BLaER1 treated with 17β-estradiol and CSF1 and Interleukin-3, amounts not matched to agents 10 nM and 100 nM (cell line): Measurements from ENCODE around the gene CWC27.
A peak's percentile ranks its signal among the peaks of the same experiment; 100 is the strongest.

ENCODE experiments used
- H3K27ac ChIP-seq, 11 experiments: shearing (Covaris generic); formaldehyde crosslinking; 2 replicates each; pipeline ENCODE4 v1.8.1; 2022
- H3K27me3 ChIP-seq, 11 experiments: shearing (Covaris generic); formaldehyde crosslinking; 2 replicates each; pipeline ENCODE4 v1.8.1; 2022
- H3K36me3 ChIP-seq, 11 experiments: shearing (Covaris generic); formaldehyde crosslinking; 2 replicates each; pipeline ENCODE4 v1.8.1; 2022
- H3K4me1 ChIP-seq, 10 experiments: shearing (Covaris generic); formaldehyde crosslinking; 2 replicates each; pipeline ENCODE4 v1.8.1; 2022
- H3K4me2 ChIP-seq, 11 experiments: shearing (Covaris generic); formaldehyde crosslinking; 2 replicates each; pipeline ENCODE4 v1.8.1; 2022
- H3K4me3 ChIP-seq, 10 experiments: shearing (Covaris generic); formaldehyde crosslinking; 2 replicates each; pipeline ENCODE4 v1.8.1; 2022
- H3K9ac ChIP-seq, 11 experiments: shearing (Covaris generic); formaldehyde crosslinking; 2 replicates each; pipeline ENCODE4 v1.8.1; 2022
- H3K9me3 ChIP-seq, 11 experiments: shearing (Covaris generic); formaldehyde crosslinking; replicated peaks in 1 of 11; 2 replicates each; pipeline ENCODE4 v1.8.1; 2022
- H4K20me1 ChIP-seq, 11 experiments: shearing (Covaris generic); formaldehyde crosslinking; 2 replicates each; pipeline ENCODE4 v1.8.1; 2022
- Cebpa-rat ChIP-seq, 11 experiments: shearing (Covaris generic); IDR thresholded peaks; 2 replicates each; pipeline ENCODE4 v1.8.1; 2022

Gene CWC27

DNA sequence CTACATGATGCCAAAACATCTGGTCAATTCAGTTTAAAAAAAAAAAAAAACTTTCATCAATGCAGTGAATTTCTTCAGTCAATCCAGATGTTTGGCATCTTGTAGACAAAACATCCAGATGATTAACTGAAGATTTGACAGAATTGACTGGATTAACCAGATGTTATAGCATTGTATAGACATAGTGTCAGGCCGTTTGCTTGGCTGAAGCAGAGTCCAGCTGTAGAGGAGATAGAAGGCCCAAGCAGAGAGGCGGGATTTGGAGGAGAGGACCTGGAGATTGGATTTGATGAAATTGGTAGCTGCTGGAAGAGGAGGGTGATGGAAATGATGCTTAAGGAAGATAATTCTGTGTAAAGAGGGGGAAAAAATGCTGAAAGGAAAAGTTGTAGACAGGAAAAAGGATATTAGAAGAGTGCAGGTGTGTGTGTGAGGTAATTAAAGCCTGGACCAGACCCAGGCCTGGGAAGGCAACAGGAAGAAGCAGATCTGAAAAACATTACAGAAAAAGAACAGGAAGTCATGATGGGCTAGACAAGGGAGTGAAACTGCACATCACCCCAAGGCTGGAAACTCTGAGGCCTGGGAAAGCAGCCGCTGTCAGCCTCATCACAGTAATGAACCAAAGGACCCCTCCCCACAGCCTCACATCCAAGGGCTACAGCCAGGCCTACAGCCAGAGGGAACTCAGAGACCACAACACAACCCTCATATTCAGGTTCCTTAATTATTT lies 258.3 kb downstream of the CWC27 start:
- peak overlapping the region in 1 of 11 experiments; percentile 11; a peak in 1 of 22 replicates for H3K9ac ChIP-seq
- H3K27ac ChIP-seq: peak overlapping the region in 4 of 11 experiments; percentile 4 to 24 (median 8); a peak in 2 of 22 replicates
- no peaks in the 10 kb centered on the region for H3K27me3 ChIP-seq
- no peak for TF ChIP-seq Cebpa-rat (IDR thresholded peaks at IDR 0.05)
- H3K9me3 ChIP-seq: peaks cover 0 to 20% (median 4%) of the 10 kb centered on the region in 11 experiments; a peak in 7 of 22 replicates
- peaks cover 12 to 27% (median 21%) of the 10 kb centered on the region in 10 experiments for H3K4me1 ChIP-seq
- no peak overlapping the region for H3K4me3 ChIP-seq
- no peaks in the 10 kb centered on the region for H3K36me3 ChIP-seq
- peak overlapping the region; percentile 9 to 80 (median 64) for H3K4me2 ChIP-seq
- H4K20me1 ChIP-seq: no peaks in the 10 kb centered on the region

- peaks cover 0 to 3% (median 0%) of the 10 kb centered on the region in 11 experiments; a peak in 1 of 22 replicates for H3K27me3 ChIP-seq
- peaks cover 0 to 20% (median 4%) of the 10 kb centered on the region in 11 experiments; a peak in 7 of 22 replicates for H3K9me3 ChIP-seq
- H4K20me1 ChIP-seq: no peaks in the 10 kb centered on the region
- H3K4me2 ChIP-seq: no peak overlapping the region
- no peak overlapping the region for H3K9ac ChIP-seq
- H3K36me3 ChIP-seq: no peaks in the 10 kb centered on the region
- TF ChIP-seq Cebpa-rat (IDR thresholded peaks at IDR 0.05): no peak
- H3K4me1 ChIP-seq: peaks cover 5 to 31% (median 23%) of the 10 kb centered on the region in 10 experiments
- H3K27ac ChIP-seq: no peak overlapping the region
- H3K4me3 ChIP-seq: no peak overlapping the region
Measured at GRCh38 chr5:65029178-65029577, 260.4 kb downstream of the CWC27 start.

DNA sequence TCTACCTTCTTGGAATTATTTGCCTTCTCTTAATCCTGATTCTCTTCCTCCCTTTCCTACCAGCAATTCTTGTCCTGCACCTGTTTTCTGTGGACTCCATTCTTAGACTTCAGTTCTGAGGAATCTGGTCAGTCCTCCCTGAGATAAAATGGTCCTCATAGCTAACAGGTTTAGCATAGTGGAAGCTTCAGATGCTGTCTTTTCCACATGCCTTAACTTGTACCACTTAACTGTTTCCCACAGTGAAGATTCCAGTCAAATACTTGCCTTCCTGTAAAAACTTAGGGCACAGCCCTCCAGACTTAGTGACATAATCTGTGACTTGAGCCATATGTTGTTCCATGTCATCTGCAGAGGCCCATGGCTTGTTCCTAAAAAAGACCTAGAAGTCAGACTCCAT lies 261.3 kb downstream of the CWC27 start:
- no peak overlapping the region for H3K4me2 ChIP-seq
- H3K4me1 ChIP-seq: peaks cover 11 to 39% (median 32%) of the 10 kb centered on the region in 10 experiments
- peaks cover 0 to 7% (median 0%) of the 10 kb centered on the region in 11 experiments; a peak in 1 of 22 replicates for H3K27me3 ChIP-seq
- no peak for TF ChIP-seq Cebpa-rat (IDR thresholded peaks at IDR 0.05)
- H3K27ac ChIP-seq: no peak overlapping the region
- peaks cover 0 to 18% (median 4%) of the 10 kb centered on the region in 11 experiments; a peak in 7 of 22 replicates for H3K9me3 ChIP-seq
- no peaks in the 10 kb centered on the region for H4K20me1 ChIP-seq
- no peaks in the 10 kb centered on the region for H3K36me3 ChIP-seq
- no peak overlapping the region for H3K9ac ChIP-seq
- H3K4me3 ChIP-seq: no peak overlapping the region

DNA sequence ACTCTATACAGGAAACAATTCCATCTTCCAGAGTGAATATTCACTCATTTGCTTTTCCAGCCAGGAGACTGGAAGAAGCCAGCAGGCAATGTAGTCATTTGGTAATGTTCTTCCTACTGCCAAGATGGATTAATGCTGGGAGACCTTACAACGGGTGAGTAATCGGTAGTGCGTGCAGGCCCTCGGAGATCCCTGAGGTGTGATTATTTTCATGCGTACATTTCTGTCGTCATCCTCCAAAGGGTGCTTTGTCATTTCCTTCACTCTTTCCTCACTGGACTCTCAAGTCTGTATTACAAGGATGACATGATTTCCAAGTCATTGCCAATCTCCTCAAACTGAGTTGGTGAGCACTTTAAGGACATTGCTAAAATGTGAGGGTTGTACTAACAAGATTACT lies 263.5 kb downstream of the CWC27 start:
- H4K20me1 ChIP-seq: no peaks in the 10 kb centered on the region
- no peaks in the 10 kb centered on the region for H3K36me3 ChIP-seq
- H3K9ac ChIP-seq: no peak overlapping the region
- no peak for TF ChIP-seq Cebpa-rat (IDR thresholded peaks at IDR 0.05)
- H3K27me3 ChIP-seq: peaks cover 0 to 7% (median 0%) of the 10 kb centered on the region in 11 experiments; a peak in 1 of 22 replicates
- peaks cover 22 to 49% (median 43%) of the 10 kb centered on the region in 10 experiments for H3K4me1 ChIP-seq
- H3K4me3 ChIP-seq: no peak overlapping the region
- 0 out of 22 replicates have a peak overlapping the region, but pooled peaks of 1 of the 11 experiments have one; percentile 0 for H3K4me2 ChIP-seq
- H3K27ac ChIP-seq: no peak overlapping the region
- peaks cover 0 to 18% (median 4%) of the 10 kb centered on the region in 11 experiments; a peak in 7 of 22 replicates for H3K9me3 ChIP-seq

GRCh38 chr5:65034029-65034812 lies 265.5 kb downstream of the CWC27 start:
- Histone ChIP-seq H3K9me3 (peaks cover 0 to 20% (median 4%) of the 10 kb centered on the region in 11 experiments; a peak in 8 of 22 replicates), H3K4me3 (peak overlapping the region in 4 of 10 experiments; percentile 59 to 74 (median 66); a peak in 4 of 20 replicates), H3K4me2 (peak overlapping the region; percentile 68 to 95 (median 83); a peak in 21 of 22 replicates), H3K9ac (peak overlapping the region in 9 of 11 experiments; percentile 78 to 89 (median 86); a peak in 13 of 22 replicates), H4K20me1 (no peaks in the 10 kb centered on the region), H3K27ac (peak overlapping the region in 8 of 11 experiments; percentile 85 to 94 (median 92); a peak in 14 of 22 replicates), H3K27me3 (peaks cover 0 to 7% (median 0%) of the 10 kb centered on the region in 11 experiments; a peak in 1 of 22 replicates), H3K36me3 (no peaks in the 10 kb centered on the region), H3K4me1 (peaks cover 29 to 57% (median 47%) of the 10 kb centered on the region in 10 experiments)
- no peak for TF ChIP-seq Cebpa-rat (IDR thresholded peaks at IDR 0.05)

- peak overlapping the region; percentile 59 to 74 (median 64) for H3K4me3 ChIP-seq
- peaks cover 29 to 61% (median 48%) of the 10 kb centered on the region in 10 experiments for H3K4me1 ChIP-seq
- peak overlapping the region; percentile 68 to 95 (median 83) for H3K4me2 ChIP-seq
- no peak for TF ChIP-seq Cebpa-rat (IDR thresholded peaks at IDR 0.05)
- H3K36me3 ChIP-seq: no peaks in the 10 kb centered on the region
- H3K9me3 ChIP-seq: peaks cover 0 to 20% (median 6%) of the 10 kb centered on the region in 11 experiments; a peak in 8 of 22 replicates
- H3K27ac ChIP-seq: peak overlapping the region; percentile 76 to 94 (median 91); a peak in 21 of 22 replicates
- H4K20me1 ChIP-seq: no peaks in the 10 kb centered on the region
- H3K27me3 ChIP-seq: peaks cover 0 to 7% (median 0%) of the 10 kb centered on the region in 11 experiments; a peak in 1 of 22 replicates
- peak overlapping the region; percentile 78 to 92 (median 86) for H3K9ac ChIP-seq
Measured at GRCh38 chr5:65034813-65035209, 266.1 kb downstream of the CWC27 start.

- peak overlapping the region; percentile 76 to 94 (median 91) for H3K27ac ChIP-seq
Measured at GRCh38 chr5:65035211-65036206, 266.8 kb downstream of the CWC27 start.

More at GRCh38 chr5:65035211-65036206, 266.8 kb downstream of the CWC27 start:
- Histone ChIP-seq H3K9me3 (peaks cover 0 to 22% (median 6%) of the 10 kb centered on the region in 11 experiments; a peak in 8 of 22 replicates), H3K4me1 (peaks cover 36 to 66% (median 51%) of the 10 kb centered on the region in 10 experiments), H3K4me2 (peak overlapping the region; percentile 68 to 95 (median 83)), H3K36me3 (no peaks in the 10 kb centered on the region), H3K27me3 (peaks cover 0 to 7% (median 0%) of the 10 kb centered on the region in 11 experiments; a peak in 1 of 22 replicates), H3K9ac (peak overlapping the region; percentile 78 to 92 (median 86)), H3K4me3 (peak overlapping the region; percentile 59 to 74 (median 64)), H4K20me1 (no peaks in the 10 kb centered on the region)
- no peak for TF ChIP-seq Cebpa-rat (IDR thresholded peaks at IDR 0.05)
